ENCODE results near the gene ATXN7L1. TPM values are rescaled to one million over a fixed set of nuclear protein-coding genes. Genes with fewer than 3 reads are reported as not detected.
A peak's percentile ranks its signal among the peaks of the same experiment; 100 is the strongest.

The ATXN7L1 gene
- total RNA-seq, 1 experiment from 2014 or later, result 16.3 TPM

DNA sequence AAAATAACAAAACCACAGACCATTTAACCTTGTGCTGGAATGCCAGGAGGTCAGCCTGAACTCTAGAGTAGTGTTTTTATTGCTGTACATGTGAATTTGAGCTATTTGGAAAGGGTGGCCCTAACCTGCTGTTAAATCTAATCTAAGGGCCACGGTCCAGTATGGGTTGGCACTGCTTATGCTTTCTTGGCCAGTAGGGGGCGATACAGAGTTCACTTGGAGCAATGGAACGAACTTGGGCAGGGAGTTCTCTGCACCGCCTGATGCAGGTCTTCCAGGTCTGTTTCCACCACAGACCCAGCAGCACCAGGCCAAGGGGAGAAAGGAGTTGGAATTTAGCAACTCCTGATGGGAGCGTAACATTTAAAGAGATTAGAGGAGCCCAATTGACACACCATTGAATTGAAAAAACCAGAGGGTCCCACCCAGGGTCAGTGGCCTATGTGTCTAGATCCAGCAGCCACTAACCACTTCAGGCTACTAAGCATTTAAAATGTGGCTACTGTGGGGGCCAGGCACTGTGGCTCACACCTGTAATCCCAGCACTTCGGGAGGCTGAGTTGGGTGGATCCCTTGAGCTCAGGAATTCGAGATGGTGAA is 219.4 kb downstream of the ATXN7L1 start:
- DNase-seq (ENCODE audit: low read depth, low spot score), result peak; percentile 86
- in situ Hi-C loops (cut with HindIII; ENCODE audit: low pct_unique_long_range_greater_than_20kb, low sequenced_read_pairs), result loop anchor here (25.0 kb wide), 1 partner anchor 505 kb away; no protein-coding TSS in a partner anchor

DNA sequence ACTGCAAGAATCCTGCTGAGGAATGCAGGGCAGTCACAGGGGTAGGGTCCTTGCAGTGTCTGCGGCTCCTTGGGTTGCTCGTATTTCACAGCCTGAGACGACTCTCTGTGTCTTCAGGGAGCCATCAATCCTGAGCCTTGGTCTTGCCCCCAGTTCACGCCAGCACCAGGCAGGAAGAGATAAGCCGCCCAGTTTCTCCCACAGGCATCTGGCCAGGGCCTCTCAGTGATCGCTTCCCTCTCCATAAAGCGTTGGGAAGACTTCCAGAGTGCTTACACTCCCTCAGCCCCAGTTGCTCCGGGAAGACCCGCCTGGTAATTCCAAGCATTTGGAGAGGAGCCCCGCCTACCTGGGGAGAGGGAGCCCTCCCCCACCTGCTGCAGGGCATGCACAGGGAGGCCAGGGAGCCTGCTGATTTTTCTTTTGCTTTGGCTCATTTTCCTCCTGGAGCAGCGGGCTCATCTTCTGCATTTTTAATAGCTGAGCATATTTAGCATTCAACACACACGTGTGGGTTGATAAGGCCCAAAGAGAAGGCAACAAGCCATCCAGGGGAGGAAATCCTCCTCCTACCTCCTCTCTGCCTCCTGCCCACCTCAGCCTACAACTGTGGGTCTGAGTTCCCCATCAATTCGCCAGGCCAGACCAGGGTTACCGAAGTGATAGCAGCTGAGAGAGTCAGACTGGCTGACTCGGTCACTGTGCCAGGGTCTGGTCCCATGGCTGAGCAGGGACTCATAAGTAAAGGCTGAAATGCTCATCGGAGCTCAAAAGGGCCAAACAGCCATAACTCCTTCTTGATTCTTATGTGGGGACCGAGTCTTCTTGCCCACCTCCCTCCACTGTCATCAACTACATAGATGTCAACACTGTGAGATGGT is 220.7 kb downstream of the ATXN7L1 start:
- DNase-seq (ENCODE audit: low read depth, low spot score), result no peak

DNA sequence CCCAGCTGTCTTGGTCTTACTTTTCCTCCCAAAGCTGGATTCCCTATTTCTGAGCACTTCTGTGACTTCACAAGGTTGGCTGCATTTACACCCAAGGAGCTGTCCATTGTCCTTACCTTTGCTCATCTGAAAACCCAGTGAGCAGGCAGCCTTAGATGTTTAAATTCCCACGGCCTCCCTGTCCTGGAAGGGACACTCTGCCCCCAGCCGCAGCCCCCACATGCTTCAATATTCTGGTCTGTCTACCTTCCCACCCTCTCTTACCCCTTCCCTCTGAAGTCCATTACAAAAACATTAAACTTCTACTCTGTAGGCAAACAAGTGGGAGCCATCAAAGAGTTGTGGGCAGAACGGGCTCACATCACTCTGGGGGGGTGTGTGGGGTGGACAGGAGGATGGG is 221.3 kb downstream of the ATXN7L1 start:
- DNase-seq (ENCODE audit: low read depth, low spot score), result no peak
- in situ Hi-C loops (cut with HindIII; ENCODE audit: low pct_unique_long_range_greater_than_20kb, low sequenced_read_pairs), result loop anchor here (25.0 kb wide), 1 partner anchor 507 kb away; no protein-coding TSS in a partner anchor

More for the DNA sequence above, 220.7 kb downstream of the ATXN7L1 start:
- in situ Hi-C loops (cut with HindIII; ENCODE audit: low pct_unique_long_range_greater_than_20kb, low sequenced_read_pairs), result loop anchor here (25.0 kb wide), 1 partner anchor 507 kb away; no protein-coding TSS in a partner anchor

DNA sequence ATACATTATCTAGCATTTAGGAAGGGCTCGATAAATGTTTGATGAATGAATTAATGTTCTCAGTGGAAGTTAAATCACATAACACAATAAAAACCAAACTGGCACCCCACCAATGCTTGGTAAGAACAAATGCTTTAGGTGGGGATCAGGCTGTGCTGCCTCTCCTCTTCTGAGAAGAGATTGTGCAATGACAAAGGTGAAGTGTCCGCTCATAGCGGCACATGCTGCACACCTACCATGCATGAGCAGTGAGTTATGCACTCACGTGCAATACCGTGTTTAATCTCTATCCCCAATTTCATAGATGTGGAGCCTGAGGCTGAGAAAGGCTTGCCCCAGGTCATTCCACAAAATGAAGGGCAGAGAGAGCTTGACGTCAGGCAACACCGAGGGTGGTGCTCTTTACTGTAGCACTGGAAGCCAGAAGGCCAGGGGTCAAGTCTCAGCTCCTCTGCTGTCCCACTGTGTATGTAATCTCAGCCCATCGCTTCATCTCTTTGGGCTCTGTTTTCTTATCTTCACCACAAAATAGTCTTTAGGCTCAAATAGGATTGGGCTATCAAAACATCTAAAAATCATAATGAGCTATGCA is 222.2 kb downstream of the ATXN7L1 start:
- in situ Hi-C loops (cut with HindIII; ENCODE audit: low pct_unique_long_range_greater_than_20kb, low sequenced_read_pairs), result loop anchor here (25.0 kb wide), 1 partner anchor 508 kb away; no protein-coding TSS in a partner anchor
- DNase-seq (ENCODE audit: low read depth, low spot score), result no peak

DNA sequence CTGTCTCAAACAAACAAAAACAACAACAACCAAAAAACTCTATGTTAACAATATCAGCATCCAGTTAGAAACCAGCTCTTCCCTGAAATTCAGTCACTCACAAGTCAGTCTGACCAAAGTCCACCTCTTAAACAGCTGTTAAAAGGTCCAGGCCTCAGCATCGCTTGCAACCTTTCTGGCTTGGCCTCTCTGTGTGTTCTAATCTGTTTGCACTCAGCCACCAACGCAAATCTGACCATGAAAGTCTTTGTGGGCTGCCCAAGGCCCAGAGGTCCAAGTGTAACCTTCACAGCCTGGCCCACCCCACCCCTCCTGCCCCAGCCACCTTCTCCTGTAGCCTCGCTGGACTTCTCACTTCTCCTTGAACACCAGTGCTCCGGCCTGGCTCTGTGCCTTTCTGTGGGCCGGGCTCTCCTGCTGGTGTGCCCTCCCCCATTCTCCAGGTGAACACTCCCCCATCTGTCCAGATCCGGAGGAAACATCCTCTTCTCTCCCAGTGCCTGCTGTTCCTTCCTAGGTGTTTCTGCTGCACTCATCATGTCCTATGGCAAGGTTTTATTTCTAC is 222.9 kb downstream of the ATXN7L1 start:
- no peak for DNase-seq (ENCODE audit: low read depth, low spot score)
- in situ Hi-C loops (cut with HindIII; ENCODE audit: low pct_unique_long_range_greater_than_20kb, low sequenced_read_pairs), result loop anchor here (25.0 kb wide), 1 partner anchor 509 kb away; no protein-coding TSS in a partner anchor

DNA sequence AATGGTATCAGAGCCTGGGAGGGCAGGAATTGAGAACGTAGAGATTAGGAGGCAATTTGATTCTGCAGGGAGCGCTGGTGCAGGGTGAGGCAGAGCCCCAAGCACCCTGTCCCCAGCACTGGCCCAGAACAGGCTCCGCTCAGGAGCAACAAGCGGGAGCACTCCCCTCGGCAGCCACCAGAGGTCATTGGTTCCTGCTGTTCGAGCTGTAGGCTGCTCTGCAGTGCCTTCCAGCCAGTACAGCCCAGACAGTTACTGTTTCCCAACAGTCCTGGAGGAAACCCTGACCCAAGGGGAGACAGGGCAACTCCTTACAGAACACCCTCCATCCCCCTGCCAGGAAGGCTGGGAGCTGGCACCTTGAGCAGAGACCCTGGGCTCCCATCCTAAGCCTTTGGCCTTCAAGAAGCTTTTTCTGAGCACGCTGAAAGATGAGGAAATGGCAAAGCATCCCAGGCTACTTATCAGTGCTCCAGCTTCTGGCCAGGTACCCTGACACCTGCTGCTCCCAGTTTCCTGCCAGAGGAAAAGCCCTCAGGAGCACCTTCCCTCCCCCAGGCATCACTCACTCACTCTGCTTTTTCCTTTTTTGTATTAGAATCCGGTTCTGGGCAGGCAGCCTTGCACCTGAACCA is 223.9 kb downstream of the ATXN7L1 start:
- in situ Hi-C loops (cut with HindIII; ENCODE audit: low pct_unique_long_range_greater_than_20kb, low sequenced_read_pairs), result loop anchor here (25.0 kb wide), 1 partner anchor 510 kb away; no protein-coding TSS in a partner anchor
- DNase-seq (ENCODE audit: low read depth, low spot score), result peak; percentile 87

DNA sequence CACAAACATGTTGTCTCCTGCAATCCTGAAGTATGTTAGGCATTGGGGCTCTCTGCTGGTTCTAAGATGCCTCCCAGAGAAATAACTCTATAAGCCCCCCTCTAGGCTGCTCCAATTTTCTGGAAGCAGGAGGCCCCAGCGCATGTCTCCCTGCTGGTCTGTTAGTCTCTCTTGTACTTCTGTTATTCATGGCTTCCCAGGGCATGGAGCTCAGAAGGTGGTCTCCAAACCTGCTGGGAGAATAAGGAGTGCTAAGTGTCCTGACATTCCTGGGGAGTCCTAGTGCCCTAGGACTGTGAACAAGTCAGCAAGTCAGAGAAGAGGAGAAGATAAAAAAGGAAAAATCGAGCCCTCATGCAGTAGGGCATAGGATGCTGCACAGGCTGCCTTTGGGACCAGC is 224.6 kb downstream of the ATXN7L1 start:
- no peak for DNase-seq (ENCODE audit: low read depth, low spot score)
- in situ Hi-C loops (cut with HindIII; ENCODE audit: low pct_unique_long_range_greater_than_20kb, low sequenced_read_pairs), result loop anchor here (25.0 kb wide), 1 partner anchor 511 kb away; no protein-coding TSS in a partner anchor

DNA sequence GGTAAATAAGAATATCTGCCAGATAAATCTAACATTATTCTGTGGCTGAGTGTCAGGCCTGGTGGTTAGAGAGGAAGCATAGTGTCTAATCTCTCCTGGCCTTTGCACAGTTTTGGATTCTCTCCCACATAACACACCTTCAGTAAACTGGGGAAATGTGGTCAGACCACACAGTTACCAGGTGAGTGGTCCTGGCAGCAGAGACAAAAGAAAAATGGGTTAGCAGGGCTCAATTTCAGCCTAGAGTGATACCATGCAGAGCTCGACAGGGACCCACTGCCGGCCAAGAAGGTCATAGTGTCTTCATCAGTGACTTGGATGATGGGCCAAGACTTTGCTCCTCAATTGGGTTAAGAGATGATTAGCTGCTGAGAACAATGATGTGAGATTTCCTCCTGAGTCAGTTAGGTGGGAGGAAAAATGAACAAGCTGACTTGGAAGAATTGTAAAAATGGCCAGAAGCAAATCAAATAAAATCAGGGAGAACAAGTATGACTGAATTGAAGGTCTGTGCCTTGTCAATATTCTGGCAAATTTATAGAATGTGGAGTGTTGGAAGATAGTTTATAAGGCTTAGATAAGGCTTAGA is 225.9 kb downstream of the ATXN7L1 start:
- in situ Hi-C loops (cut with HindIII; ENCODE audit: low pct_unique_long_range_greater_than_20kb, low sequenced_read_pairs), result loop anchor here (25.0 kb wide), 1 partner anchor 512 kb away; no protein-coding TSS in a partner anchor
- no peak for DNase-seq (ENCODE audit: low read depth, low spot score)

DNA sequence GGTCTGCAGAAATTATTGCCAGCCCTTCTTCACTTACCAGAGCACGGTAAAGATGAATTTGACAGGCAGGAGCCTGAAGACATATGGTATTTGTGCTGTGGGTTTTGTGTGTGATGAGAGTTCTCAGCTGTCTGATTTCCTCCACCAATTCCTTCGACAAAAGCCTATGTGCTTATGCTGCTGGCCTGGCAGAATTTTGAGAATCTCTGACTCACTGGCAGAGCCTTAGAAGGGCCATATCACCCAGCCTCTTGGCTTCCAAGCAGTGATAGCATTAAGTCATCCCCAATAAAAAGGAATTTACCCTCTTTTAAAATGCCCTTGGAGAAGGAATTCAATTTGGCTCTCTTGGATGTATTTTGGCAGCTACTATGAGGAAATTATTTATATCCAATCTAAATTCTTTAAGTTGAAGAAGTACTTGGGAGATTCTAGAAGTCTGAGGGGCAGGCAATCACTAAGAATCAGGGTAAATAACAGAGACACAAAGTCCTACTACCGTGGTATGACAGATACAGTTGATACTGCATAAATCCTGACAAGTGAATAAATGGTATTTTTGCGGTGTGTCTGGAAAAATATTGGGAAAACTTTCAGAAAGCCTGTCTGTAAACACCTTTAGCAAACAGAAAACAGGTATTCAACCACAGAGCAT is 226.5 kb downstream of the ATXN7L1 start:
- no peak for DNase-seq (ENCODE audit: low read depth, low spot score)
- in situ Hi-C loops (cut with HindIII; ENCODE audit: low pct_unique_long_range_greater_than_20kb, low sequenced_read_pairs), result loop anchor here (25.0 kb wide), 1 partner anchor 512 kb away; no protein-coding TSS in a partner anchor

DNA sequence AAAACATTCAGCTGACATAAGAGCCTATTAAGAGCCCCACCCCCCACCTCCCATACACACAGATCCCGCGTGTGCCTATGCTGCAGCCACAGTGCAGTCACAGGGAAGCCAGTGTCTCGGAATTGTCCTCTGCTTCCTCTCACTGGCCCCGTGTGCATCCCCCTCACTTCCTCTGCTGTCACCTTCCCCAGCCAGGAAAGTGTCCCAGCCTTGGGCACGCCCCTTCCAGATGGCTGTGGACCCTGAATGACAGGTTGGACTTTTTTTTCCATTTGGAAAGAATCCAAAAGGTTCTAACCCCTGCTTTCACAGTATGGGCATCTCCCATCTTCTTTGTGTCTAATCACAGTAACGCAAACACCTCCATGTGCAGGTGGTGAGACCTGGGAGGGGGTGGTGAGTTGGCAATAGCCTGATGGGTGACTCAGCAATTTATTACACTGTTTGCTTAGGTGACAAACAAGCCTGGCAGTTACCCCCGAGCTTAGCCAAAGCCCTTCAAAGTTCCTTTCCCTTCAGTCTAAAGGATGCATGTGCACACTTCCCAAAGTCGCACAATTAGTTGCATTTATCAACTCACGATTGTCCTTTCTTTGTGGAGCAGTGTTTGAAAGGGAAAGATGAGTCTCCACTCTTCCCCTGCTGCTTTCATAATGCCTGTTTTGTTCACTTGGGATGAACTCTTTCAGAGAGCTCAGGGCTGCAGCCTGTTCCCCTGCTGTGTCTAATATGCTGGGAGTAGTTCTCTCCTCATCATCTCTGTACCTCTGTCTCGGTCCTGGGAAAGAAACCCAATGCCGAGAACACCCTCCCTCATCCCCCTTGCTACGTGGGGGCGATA is 227.6 kb downstream of the ATXN7L1 start:
- in situ Hi-C loops (cut with HindIII; ENCODE audit: low pct_unique_long_range_greater_than_20kb, low sequenced_read_pairs), result no loop called here
- peak; percentile 82 for DNase-seq (ENCODE audit: low read depth, low spot score)

DNA sequence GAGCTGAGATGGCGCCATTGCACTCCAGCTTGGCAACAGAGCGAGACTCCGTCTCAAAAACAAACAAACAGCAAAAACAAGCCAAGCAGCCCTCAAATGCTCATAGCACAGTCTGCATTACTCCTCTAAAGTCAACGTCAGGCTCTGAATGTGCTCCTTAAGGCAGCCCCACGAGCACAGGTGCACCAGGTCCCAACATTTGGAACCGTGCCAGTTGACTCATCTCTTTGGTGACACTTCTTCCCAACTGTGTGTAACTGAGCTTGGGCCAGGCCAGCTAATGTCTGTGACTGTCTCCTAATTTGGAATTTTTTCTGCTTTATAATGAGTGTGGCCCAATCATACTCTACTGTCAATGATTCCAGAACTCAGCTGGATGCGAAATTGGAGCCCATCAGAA is 228.8 kb downstream of the ATXN7L1 start:
- no peak for DNase-seq (ENCODE audit: low read depth, low spot score)
- in situ Hi-C loops (cut with HindIII; ENCODE audit: low pct_unique_long_range_greater_than_20kb, low sequenced_read_pairs), result no loop called here

DNA sequence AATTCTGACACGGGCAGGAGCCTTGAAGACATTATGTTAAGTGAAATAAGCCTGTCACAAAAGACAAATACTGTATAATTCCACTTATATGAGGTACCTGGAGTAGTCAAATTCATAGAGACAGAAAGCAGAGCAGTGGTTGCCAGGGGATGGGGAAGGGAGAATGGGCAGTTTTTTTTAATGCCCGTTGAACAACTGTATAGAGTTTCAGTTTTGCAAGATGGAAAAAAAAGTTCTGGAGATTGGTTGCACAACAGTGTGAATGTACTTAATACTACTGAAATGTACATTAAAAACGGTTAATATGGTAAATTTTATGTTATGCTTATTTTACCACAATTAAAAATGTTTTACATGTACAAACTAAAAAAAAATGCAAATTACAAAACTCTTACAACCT is 231.5 kb downstream of the ATXN7L1 start:
- no peak for DNase-seq (ENCODE audit: low read depth, low spot score)
- in situ Hi-C loops (cut with HindIII; ENCODE audit: low pct_unique_long_range_greater_than_20kb, low sequenced_read_pairs), result no loop called here

DNA sequence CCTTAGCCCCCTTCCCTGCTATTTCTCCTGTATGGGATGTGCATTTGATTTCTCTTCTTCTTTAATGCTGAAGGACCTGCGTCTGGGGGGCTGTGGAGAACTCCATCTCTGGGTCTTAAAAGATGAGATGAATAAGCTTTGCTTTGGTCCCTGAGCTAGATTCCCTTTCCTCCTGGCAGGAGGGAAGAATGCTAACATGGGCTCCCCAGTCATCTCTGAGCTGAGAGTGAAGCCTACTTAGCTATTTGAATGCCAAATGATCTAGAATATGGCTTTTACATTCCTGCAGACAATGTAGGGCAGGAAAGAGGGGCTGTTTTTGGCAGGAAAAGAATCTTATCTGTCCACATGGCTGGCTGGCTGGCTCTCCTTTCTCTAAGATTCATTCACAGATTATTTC is 232.5 kb downstream of the ATXN7L1 start:
- DNase-seq (ENCODE audit: low read depth, low spot score), result no peak
- in situ Hi-C loops (cut with HindIII; ENCODE audit: low pct_unique_long_range_greater_than_20kb, low sequenced_read_pairs), result no loop called here

DNA sequence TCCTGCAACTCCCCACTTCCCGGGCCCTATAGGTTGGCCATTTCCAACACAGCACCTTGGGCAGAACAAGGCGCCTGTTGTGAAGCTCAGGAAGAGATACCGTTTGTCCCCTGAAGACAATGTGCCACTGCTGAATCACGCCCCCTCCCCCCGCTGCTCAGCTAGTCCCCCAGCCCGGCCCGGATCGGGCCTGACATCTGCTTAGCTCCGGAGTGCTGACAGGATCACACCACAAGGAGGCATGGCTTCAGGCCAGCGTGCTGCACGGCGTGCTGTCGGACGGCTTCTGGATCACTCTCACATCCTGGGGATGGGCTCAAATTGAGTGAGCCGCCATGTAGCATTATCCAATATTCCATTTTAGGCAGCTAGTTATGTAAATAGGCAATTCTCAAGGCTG is 233.0 kb downstream of the ATXN7L1 start:
- in situ Hi-C loops (cut with HindIII; ENCODE audit: low pct_unique_long_range_greater_than_20kb, low sequenced_read_pairs), result no loop called here
- DNase-seq (ENCODE audit: low read depth, low spot score), result no peak

DNA sequence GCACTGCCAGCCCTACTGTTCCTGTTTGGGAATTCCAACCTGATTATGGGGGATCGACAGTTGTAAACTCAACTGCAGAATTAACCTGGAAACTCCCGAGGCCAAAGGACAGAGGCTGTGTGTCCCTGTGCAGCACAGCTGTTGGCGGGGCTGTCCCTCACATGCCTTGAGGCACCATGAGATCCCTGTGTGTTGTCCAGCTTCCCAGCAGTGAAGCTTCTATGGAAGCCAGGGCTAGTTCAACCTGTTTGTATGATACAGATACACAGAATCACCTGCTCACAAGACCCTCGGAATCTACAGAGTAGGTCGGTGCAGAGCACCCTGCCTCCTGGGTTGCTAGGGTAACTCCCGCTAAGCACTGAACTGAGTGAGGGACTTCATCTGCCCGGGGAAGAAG is 234.1 kb downstream of the ATXN7L1 start:
- in situ Hi-C loops (cut with HindIII; ENCODE audit: low pct_unique_long_range_greater_than_20kb, low sequenced_read_pairs), result no loop called here
- no peak for DNase-seq (ENCODE audit: low read depth, low spot score)

Data from SK-MEL-5 (cell line).